Brain microvascular endothelial cell (primary cell): Measurements from ENCODE around the gene TMEM184B.

Experiments
- DNase-seq: peaks from one replicate; pipeline ENCODE4 v3.0.0-alpha.2; 2020
- H3K27ac ChIP-seq: fragments of 250-450 bp; sonication (Bioruptor Pico); 2 replicates; pipeline ENCODE4 v1.5.1; 2020; ENCODE audit warnings: mild to moderate bottlenecking, moderate library complexity
- H3K27me3 ChIP-seq: fragments of 250-450 bp; sonication (Bioruptor Pico); replicated peaks from 2 replicates; pipeline ENCODE4 v1.5.1; 2020; ENCODE audit warnings: mild to moderate bottlenecking
- H3K36me3 ChIP-seq: fragments of 250-450 bp; sonication (Bioruptor Pico); replicated peaks from 2 replicates; pipeline ENCODE4 v1.5.1; 2020; ENCODE audit warnings: mild to moderate bottlenecking
- H3K4me3 ChIP-seq: 2 replicates; pipeline ENCODE4 v1.5.1; 2011; ENCODE audit warnings: low read depth, mild to moderate bottlenecking, control low read depth, low read length, moderate library complexity
- in situ Hi-C: cut with HindIII; loops from 2 replicates; pipeline ENCODE4 v1.10.0; 2017; ENCODE audit warnings: low sequenced_read_pairs, low pct_ligation_motif_present
- TF ChIP-seq, protein P1 (sequence below): IDR thresholded peaks from 2 replicates; pipeline ENCODE4 v1.5.1; 2011; ENCODE audit warnings: low read depth, mild to moderate bottlenecking, moderate library complexity, low read length, control low read depth, inconsistent platforms; ENCODE audit errors: missing control alignments

Gene TMEM184B

GRCh38 chr22:38203855-38204514, 68.8 kb downstream of the TMEM184B start:
- H3K36me3 ChIP-seq = peaks cover 5% of the 10 kb centered on the region
- peak overlapping the region; percentile 99 for H3K27ac ChIP-seq
- in situ Hi-C loops = no loop called here
- TF ChIP-seq, protein P1, sequence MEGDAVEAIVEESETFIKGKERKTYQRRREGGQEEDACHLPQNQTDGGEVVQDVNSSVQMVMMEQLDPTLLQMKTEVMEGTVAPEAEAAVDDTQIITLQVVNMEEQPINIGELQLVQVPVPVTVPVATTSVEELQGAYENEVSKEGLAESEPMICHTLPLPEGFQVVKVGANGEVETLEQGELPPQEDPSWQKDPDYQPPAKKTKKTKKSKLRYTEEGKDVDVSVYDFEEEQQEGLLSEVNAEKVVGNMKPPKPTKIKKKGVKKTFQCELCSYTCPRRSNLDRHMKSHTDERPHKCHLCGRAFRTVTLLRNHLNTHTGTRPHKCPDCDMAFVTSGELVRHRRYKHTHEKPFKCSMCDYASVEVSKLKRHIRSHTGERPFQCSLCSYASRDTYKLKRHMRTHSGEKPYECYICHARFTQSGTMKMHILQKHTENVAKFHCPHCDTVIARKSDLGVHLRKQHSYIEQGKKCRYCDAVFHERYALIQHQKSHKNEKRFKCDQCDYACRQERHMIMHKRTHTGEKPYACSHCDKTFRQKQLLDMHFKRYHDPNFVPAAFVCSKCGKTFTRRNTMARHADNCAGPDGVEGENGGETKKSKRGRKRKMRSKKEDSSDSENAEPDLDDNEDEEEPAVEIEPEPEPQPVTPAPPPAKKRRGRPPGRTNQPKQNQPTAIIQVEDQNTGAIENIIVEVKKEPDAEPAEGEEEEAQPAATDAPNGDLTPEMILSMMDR = no peak
- peak overlapping the region; percentile 81 for H3K4me3 ChIP-seq
- H3K27me3 ChIP-seq = no peaks in the 10 kb centered on the region
- peak; percentile 54 for DNase-seq

DNA sequence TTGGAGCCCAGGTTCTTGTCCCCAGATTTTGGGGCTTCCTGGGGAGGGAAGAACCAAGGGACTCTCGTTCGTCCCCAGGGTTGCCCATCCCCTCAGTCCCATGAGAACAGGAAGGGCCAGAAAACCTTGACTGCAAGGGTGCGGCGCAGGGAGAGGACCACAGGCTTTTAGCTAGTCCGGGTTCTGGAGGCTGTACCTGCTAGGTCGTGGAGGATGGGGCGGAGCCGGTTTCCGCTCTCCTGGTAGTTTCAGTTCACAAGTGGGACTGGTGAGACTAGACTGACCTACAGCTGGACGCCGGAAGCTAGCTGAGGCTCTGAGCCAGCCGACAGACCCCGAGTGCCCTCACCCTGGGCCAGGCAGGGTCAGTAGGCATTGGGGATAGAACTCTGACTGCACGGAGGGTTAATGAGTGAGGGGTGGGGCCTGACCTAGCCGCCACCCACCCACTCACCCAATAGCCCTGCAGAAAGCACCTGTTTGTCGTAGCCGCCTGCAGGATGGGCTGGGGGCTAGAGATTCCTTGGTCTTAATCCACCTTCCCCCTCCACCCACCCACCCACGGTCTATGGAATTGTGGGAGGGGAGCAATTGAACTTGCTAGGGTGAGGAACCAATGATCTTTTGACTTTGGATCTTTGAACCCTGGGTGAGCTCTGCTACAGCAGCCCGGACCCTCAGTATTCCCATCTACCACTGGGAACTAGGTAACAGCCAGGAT, 69.6 kb downstream of the TMEM184B start:
- H3K4me3 ChIP-seq = peak overlapping the region; percentile 81
- H3K36me3 ChIP-seq = peaks cover 2% of the 10 kb centered on the region
- TF ChIP-seq, protein P1 = no peak
- H3K27me3 ChIP-seq = no peaks in the 10 kb centered on the region
- in situ Hi-C loops = no loop called here
- DNase-seq = no peak
- H3K27ac ChIP-seq = peak overlapping the region; percentile 99

DNA sequence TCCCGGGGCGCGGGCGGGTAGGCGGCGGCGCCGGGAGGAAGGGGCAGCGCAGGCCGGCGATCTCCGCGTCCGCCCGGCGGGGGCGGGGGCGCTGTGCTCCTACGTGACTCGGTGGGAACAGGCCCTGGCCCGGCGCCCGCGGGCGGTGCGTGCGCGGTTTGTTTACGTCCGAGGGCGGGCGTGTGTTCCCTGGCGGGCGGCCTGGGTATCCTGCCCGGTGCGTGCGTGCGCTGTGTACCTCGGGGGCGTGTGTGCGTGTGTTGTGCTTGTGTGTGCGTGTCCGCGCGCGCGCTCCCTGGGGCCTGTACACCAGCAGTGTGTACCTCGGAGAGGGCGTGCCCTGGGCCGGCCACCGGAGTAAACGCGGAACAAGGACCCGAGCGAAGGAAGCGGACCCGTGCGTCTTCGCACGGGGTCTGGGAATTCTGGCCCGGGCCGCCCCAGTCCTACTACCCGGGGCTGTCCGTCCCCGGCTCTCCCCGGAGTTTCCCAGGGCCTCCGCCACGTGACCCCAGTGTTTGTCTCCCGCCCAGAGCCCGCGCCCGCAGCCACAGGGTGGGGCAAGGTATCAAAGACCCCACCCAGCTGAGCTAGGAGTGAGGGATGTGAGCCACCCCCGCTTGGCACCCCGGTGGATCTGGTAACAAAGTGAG, 70.2 kb downstream of the TMEM184B start:
- in situ Hi-C loops = no loop called here
- Histone ChIP-seq H3K27ac (peak overlapping the region; percentile 99), H3K4me3 (peak overlapping the region; percentile 81), H3K27me3 (no peaks in the 10 kb centered on the region), H3K36me3 (no peaks in the 10 kb centered on the region)
- DNase-seq = peak; percentile 85
- TF ChIP-seq, protein P1 = peak; percentile 14

DNA sequence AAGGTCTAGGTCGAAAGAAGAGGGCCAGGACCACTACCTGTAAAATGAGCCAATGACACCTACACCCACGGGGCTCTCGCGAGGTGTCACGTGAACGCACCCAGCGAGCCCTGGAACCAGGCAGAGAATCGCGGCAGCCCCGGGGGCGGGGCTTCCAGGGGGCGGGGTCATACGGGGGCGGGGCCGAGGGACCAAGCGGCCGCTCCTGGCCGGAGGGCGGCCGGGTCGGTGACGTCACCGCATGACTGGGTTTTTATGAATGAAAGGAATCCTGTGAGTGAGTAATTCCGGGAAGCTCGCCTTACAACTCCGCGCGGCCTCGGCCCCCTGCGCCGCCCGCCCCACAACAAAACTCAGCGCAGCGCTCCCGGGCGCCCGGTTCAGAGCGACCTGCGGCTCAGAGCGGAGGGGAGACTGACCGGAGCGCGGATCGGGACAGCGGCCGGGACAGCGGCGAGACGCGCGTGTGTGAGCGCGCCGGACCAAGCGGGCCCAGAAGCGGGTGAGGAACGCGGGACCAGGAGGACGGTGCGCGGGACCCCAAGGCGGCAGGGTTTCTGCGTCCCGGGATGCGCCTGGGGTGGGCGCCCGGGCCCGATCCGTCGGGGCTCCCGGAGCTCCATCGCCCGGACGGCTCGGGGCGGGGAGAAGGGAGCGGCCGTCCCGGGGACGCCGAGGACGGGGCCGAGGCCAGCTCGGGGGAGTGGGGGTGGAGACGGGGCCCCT, 70.9 kb downstream of the TMEM184B start, which contains the start of gene MAFF:
TSS of gene MAFF (plus strand) at position 284 of the 726 bp plus-strand sequence. CDS start 11,860 bp downstream, outside the sequence.
- in situ Hi-C loops = no loop called here
- TF ChIP-seq, protein P1 = no peak

DNA sequence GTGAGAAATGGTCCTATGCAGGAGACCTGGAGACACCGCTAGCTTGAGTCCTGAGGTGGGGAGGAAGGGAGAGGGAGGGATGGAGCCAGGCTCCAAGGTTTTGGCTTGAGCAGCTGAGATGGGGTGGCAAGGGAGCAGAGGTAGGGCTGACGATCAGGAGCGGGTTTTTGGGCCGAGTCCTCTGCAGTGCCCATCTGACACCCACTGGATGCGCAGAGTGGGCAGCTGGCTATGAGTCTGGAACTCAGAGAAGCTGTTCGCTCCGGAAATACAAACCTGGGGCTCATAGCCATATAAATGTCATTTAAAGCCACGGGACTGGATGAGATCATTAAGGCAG, 71.5 kb downstream of the TMEM184B start:
- Histone ChIP-seq H3K4me3 (peak overlapping the region; percentile 48), H3K36me3 (no peaks in the 10 kb centered on the region), H3K27me3 (no peaks in the 10 kb centered on the region), H3K27ac (no peak overlapping the region)
- DNase-seq = no peak
- in situ Hi-C loops = no loop called here
- TF ChIP-seq, protein P1 = no peak

More for the DNA sequence above, 70.9 kb downstream of the TMEM184B start, which contains the start of gene MAFF:
- Histone ChIP-seq H3K27me3 (no peaks in the 10 kb centered on the region), H3K4me3 (peak within 1 kb of the TSS; percentile 81), H3K36me3 (no peaks in the 10 kb centered on the region), H3K27ac (peak within 1 kb of the TSS; percentile 99)
- peak; percentile 97 for DNase-seq
